ENCODE results near the gene TWIST1. TPM values are rescaled to one million over a fixed set of nuclear protein-coding genes. Genes with fewer than 3 reads are reported as not detected.

The TWIST1 gene
- 20.5 and 29.9 TPM in 2 replicates for total RNA-seq (2014; rRNA removed; shearing (Covaris generic))

DNA sequence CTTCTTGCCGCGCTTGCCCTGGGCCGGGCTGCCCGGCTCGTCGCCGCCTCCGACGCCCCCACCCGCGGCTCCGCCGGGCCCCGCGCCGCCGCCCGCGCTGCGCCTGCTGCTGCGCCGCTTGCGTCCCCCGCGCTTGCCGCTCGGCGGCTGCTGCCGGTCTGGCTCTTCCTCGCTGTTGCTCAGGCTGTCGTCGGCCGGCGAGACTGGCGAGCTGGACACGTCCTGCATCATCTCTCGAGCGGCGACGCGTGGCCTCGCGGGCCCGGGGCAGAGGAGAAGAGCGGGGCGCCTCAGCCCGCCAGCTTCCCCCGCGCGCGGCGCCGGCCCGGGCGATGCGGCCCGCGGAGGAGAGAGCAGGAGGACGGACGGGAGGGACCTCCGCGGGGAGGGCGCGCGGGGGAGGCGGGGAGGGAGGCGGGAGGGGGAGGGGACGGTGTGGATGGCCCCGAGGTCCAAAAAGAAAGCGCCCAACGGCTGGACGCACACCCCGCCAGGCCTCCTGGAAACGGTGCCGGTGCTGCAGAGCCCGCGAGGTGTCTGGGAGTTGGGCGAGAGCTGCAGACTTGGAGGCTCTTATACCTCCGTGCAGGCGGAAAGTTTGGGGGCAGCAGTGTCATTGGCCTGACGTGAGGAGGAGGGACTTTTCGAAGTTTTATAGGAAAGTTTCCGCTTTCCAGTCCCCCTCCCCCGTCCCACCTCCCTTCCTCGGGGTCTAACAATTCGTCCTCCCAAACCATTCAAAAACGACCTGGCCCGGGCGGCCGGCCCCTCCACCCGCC, at the start of gene TWIST1:
TWIST1 (minus strand) TSS at position 546 of the 779 bp plus-strand sequence; CDS start at position 231, 315 bp downstream.

DNA sequence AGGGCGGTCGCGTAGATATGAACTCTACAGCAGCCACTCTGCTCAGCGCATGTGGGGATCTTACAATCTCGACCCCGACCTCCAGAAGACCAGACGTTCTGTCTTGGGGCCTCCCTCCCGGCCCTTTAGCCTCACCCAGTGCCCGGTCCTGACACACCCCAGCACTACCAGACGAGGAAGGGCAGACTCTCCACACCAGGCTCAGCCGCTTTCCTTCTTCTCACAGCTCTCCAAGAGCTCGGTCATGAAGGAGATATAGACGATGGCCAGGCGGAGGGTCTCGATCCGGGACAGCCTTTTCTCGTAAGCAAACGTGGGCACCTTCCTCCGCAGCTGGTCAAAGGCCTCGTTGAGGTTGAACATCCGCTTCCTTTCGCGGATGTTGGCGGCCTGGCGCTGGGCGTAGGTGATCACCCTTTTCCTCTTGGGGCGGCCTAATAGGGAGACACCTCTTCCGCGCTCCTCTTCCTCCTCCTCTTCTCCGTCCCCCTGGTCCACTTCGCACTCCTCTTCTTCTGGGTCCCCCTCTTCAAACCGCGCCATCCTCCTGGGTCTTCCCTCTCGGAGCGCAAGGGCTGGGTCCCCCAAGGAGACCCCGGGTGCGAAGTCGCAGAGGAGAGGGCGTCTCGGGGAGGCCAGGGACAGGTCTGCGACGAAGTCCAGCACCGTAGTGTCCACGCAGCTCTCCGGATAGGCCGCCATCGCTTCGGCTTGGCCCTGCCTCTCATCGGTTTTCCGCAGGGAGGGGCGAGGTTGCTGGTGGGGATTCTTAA, 27.4 kb upstream of the TWIST1 start, which contains the start of gene FERD3L:
FERD3L (minus strand) TSS at position 761 of the 773 bp plus-strand sequence; CDS start at position 702, 59 bp downstream.

Other genes starting within 250 kb of the TWIST1 start
- gene FERD3L, start 27.8 kb upstream of the TWIST1 start, total RNA-seq (2014; rRNA removed; shearing (Covaris generic)): not detected in 2 replicates